T-helper 17 cell (primary cell): ENCODE results near the gene ROR1. TPM values are rescaled to one million over a fixed set of nuclear protein-coding genes. Genes with fewer than 3 reads are reported as not detected.
"Not testable (repeated sequence)": the region's sequence is repeated elsewhere in the genome, so short reads cannot be mapped to it uniquely, and the experiment has no call there.

Experiments
- ATAC-seq: fragments of 150-1000 bp; cut with Tn5 transposase; 2 replicates; pipeline ENCODE4 v1.10.0; 2021; ENCODE audit warnings: mild to moderate bottlenecking, moderate library complexity
- DNase-seq, 3 donors: peaks; one replicate each; pipeline versions ENCODE4 v3.0.0 to v3.0.0-alpha.2; 2020 to 2021
- H3K9me3 ChIP-seq: one replicate; pipeline ENCODE4 v1.7.0; 2013; ENCODE audit warnings: low read length, mild to moderate bottlenecking; ENCODE audit not compliant: control insufficient read depth, poor library complexity, severe bottlenecking
- H3K27ac Mint-ChIP-seq: one replicate; pipeline ENCODE4 v1.8.0; 2022; ENCODE audit warnings: mild to moderate bottlenecking, moderate library complexity, mixed read lengths
- H3K27me3 Mint-ChIP-seq: one replicate; pipeline ENCODE4 v1.8.0; 2022; ENCODE audit warnings: mixed read lengths
- H3K36me3 Mint-ChIP-seq: one replicate; pipeline ENCODE4 v1.8.0; 2022; ENCODE audit warnings: low read depth, mixed read lengths
- H3K4me1 Mint-ChIP-seq: one replicate; pipeline ENCODE4 v1.8.0; 2022; ENCODE audit warnings: mild to moderate bottlenecking, mixed read lengths
- H3K4me3 Mint-ChIP-seq: one replicate; pipeline ENCODE4 v1.8.0; 2022; ENCODE audit warnings: mild to moderate bottlenecking, moderate library complexity, mixed read lengths
- total RNA-seq, 4 donors: library from RNA in 2 of 4; stranded (reverse) in 2 of 4; gene quantifications; one replicate each; pipeline ENCODE4 v1.2.3 and lab custom pipeline; 2022 to 2026

The ROR1 gene
- total RNA-seq, 2 donors from 2014 or later = not detected

- no peak overlapping the region for H3K4me3 Mint-ChIP-seq
- ATAC-seq (no peak), DNase-seq (no peak)
- no peaks in the 10 kb centered on the region for H3K9me3 ChIP-seq
- no peak overlapping the region for H3K27ac Mint-ChIP-seq
- H3K4me1 Mint-ChIP-seq = no peaks in the 10 kb centered on the region
- no peaks in the 10 kb centered on the region for H3K27me3 Mint-ChIP-seq
- no peaks in the 10 kb centered on the region for H3K36me3 Mint-ChIP-seq
These were observed 307.2 kb downstream of the ROR1 start for GRCh38 chr1:64080941-64081562.

GRCh38 chr1:64082459-64082858, 308.6 kb downstream of the ROR1 start:
- no peak for ATAC-seq
- H3K27ac Mint-ChIP-seq = no peak overlapping the region
- H3K9me3 ChIP-seq = no peaks in the 10 kb centered on the region
- no peaks in the 10 kb centered on the region for H3K27me3 Mint-ChIP-seq
- no peaks in the 10 kb centered on the region for H3K4me1 Mint-ChIP-seq
- no peak overlapping the region for H3K4me3 Mint-ChIP-seq
- no peak for DNase-seq
- no peaks in the 10 kb centered on the region for H3K36me3 Mint-ChIP-seq

GRCh38 chr1:64084451-64084850, 310.6 kb downstream of the ROR1 start:
- Mint-ChIP-seq H3K27me3 (no peaks in the 10 kb centered on the region), H3K36me3 (no peaks in the 10 kb centered on the region), H3K27ac (no peak overlapping the region), H3K4me3 (no peak overlapping the region), H3K4me1 (no peaks in the 10 kb centered on the region)
- H3K9me3 ChIP-seq = no peaks in the 10 kb centered on the region
- DNase-seq = no peak
- no peak for ATAC-seq

- Mint-ChIP-seq H3K27me3 (no peaks in the 10 kb centered on the region), H3K27ac (no peak overlapping the region), H3K4me3 (no peak overlapping the region), H3K36me3 (no peaks in the 10 kb centered on the region), H3K4me1 (no peaks in the 10 kb centered on the region)
- DNase-seq (no peak), ATAC-seq (no peak)
- no peaks in the 10 kb centered on the region for H3K9me3 ChIP-seq
These were observed 314.0 kb downstream of the ROR1 start for GRCh38 chr1:64087768-64088167.

- Mint-ChIP-seq H3K27me3 (peaks cover 12% of the 10 kb centered on the region), H3K27ac (no peak overlapping the region), H3K36me3 (no peaks in the 10 kb centered on the region), H3K4me1 (no peaks in the 10 kb centered on the region), H3K4me3 (no peak overlapping the region)
- ATAC-seq = no peak
- H3K9me3 ChIP-seq = no peaks in the 10 kb centered on the region
- DNase-seq = no peak
These were observed 316.6 kb downstream of the ROR1 start for GRCh38 chr1:64090436-64090835.

- Mint-ChIP-seq H3K27ac (no peak overlapping the region), H3K4me1 (no peaks in the 10 kb centered on the region), H3K36me3 (no peaks in the 10 kb centered on the region), H3K27me3 (peaks cover 18% of the 10 kb centered on the region), H3K4me3 (no peak overlapping the region)
- DNase-seq (no peak), ATAC-seq (no peak)
- no peaks in the 10 kb centered on the region for H3K9me3 ChIP-seq
These were observed 319.1 kb downstream of the ROR1 start for GRCh38 chr1:64092851-64093371.

GRCh38 chr1:64093941-64094340, 320.1 kb downstream of the ROR1 start:
- H3K36me3 Mint-ChIP-seq = no peaks in the 10 kb centered on the region
- no peak overlapping the region for H3K27ac Mint-ChIP-seq
- H3K27me3 Mint-ChIP-seq = peaks cover 18% of the 10 kb centered on the region
- H3K4me3 Mint-ChIP-seq = no peak overlapping the region
- H3K9me3 ChIP-seq = no peaks in the 10 kb centered on the region
- no peak for ATAC-seq
- no peaks in the 10 kb centered on the region for H3K4me1 Mint-ChIP-seq
- DNase-seq = no peak

- H3K4me1 Mint-ChIP-seq = no peaks in the 10 kb centered on the region
- H3K27ac Mint-ChIP-seq = no peak overlapping the region
- no peaks in the 10 kb centered on the region for H3K9me3 ChIP-seq
- DNase-seq (no peak), ATAC-seq (no peak)
- H3K27me3 Mint-ChIP-seq = peaks cover 23% of the 10 kb centered on the region
- no peaks in the 10 kb centered on the region for H3K36me3 Mint-ChIP-seq
- no peak overlapping the region for H3K4me3 Mint-ChIP-seq
These were observed 322.0 kb downstream of the ROR1 start for GRCh38 chr1:64095832-64096231.

- ATAC-seq (no peak), DNase-seq (no peak)
- H3K9me3 ChIP-seq = no peaks in the 10 kb centered on the region
- Mint-ChIP-seq H3K27me3 (peaks cover 28% of the 10 kb centered on the region), H3K4me1 (no peaks in the 10 kb centered on the region), H3K4me3 (no peak overlapping the region), H3K36me3 (no peaks in the 10 kb centered on the region), H3K27ac (no peak overlapping the region)
These were observed 324.0 kb downstream of the ROR1 start for GRCh38 chr1:64097859-64098258.

GRCh38 chr1:64098436-64098835, 324.6 kb downstream of the ROR1 start:
- DNase-seq (no peak), ATAC-seq (no peak)
- no peaks in the 10 kb centered on the region for H3K9me3 ChIP-seq
- Mint-ChIP-seq H3K4me1 (no peaks in the 10 kb centered on the region), H3K36me3 (no peaks in the 10 kb centered on the region), H3K27ac (no peak overlapping the region), H3K27me3 (peaks cover 27% of the 10 kb centered on the region), H3K4me3 (no peak overlapping the region)

GRCh38 chr1:64098846-64099582, 325.2 kb downstream of the ROR1 start:
- no peak for ATAC-seq
- no peak overlapping the region for H3K27ac Mint-ChIP-seq
- no peaks in the 10 kb centered on the region for H3K4me1 Mint-ChIP-seq
- H3K36me3 Mint-ChIP-seq = no peaks in the 10 kb centered on the region
- peaks cover 22% of the 10 kb centered on the region for H3K27me3 Mint-ChIP-seq
- H3K4me3 Mint-ChIP-seq = no peak overlapping the region
- DNase-seq = no peak
- H3K9me3 ChIP-seq = no peaks in the 10 kb centered on the region

GRCh38 chr1:64100791-64101190, 327.0 kb downstream of the ROR1 start:
- Mint-ChIP-seq H3K36me3 (no peaks in the 10 kb centered on the region), H3K27ac (no peak overlapping the region)
- ATAC-seq = no peak

GRCh38 chr1:64104585-64104984, 330.8 kb downstream of the ROR1 start:
- not testable (repeated sequence) for DNase-seq, H3K27ac Mint-ChIP-seq, H3K9me3 ChIP-seq, H3K4me1 Mint-ChIP-seq, H3K36me3 Mint-ChIP-seq, ATAC-seq, H3K4me3 Mint-ChIP-seq
- peaks cover 36% of the 10 kb centered on the region for H3K27me3 Mint-ChIP-seq

More at GRCh38 chr1:64100791-64101190, 327.0 kb downstream of the ROR1 start:
- no peak for DNase-seq
- H3K4me3 Mint-ChIP-seq = no peak overlapping the region
- H3K9me3 ChIP-seq = no peaks in the 10 kb centered on the region
- H3K27me3 Mint-ChIP-seq = peaks cover 16% of the 10 kb centered on the region
- no peaks in the 10 kb centered on the region for H3K4me1 Mint-ChIP-seq

- no peak for ATAC-seq
- Mint-ChIP-seq H3K4me3 (no peak overlapping the region), H3K27ac (no peak overlapping the region), H3K27me3 (peaks cover 32% of the 10 kb centered on the region), H3K36me3 (no peaks in the 10 kb centered on the region), H3K4me1 (no peaks in the 10 kb centered on the region)
- DNase-seq = no peak
- H3K9me3 ChIP-seq = no peaks in the 10 kb centered on the region
These were observed 333.3 kb downstream of the ROR1 start for GRCh38 chr1:64107118-64107519.
